Testis (tissue), 3 donors: ENCODE results near the gene KIFC3. TPM values are rescaled to one million over a fixed set of nuclear protein-coding genes. Genes with fewer than 3 reads are reported as not detected.

Experiments used
- DNase-seq: peaks from one replicate; pipeline ENCODE4 v3.0.0-alpha.2; 2019
- H3K27ac ChIP-seq, 2 donors: fragments of 200-600 bp; sonication (generic); one replicate each; pipeline ENCODE4 v1.5.1; 2019
- H3K27me3 ChIP-seq: fragments of 200-600 bp; sonication (generic); one replicate; pipeline ENCODE4 v1.5.1; 2019
- H3K36me3 ChIP-seq: fragments of 200-600 bp; sonication (generic); one replicate; pipeline ENCODE4 v1.5.1; 2017; ENCODE audit warnings: low read depth; ENCODE audit errors: missing control alignments
- H3K4me1 ChIP-seq: fragments of 200-600 bp; sonication (generic); one replicate; pipeline ENCODE4 v1.5.1; 2019
- H3K4me3 ChIP-seq, 2 donors: fragments of 200-600 bp; sonication (generic); one replicate each; pipeline ENCODE4 v1.5.1; 2017 to 2019
- H3K9me3 ChIP-seq: fragments of 200-600 bp; sonication (generic); one replicate; pipeline ENCODE4 v1.5.1; 2017
- CTCF ChIP-seq, 3 experiments: fragments of 450-650 bp in 2 of 3; fragments of 200-600 bp in 1 of 3; sonication (generic) in 1 of 3; IDR thresholded peaks; one replicate each; pipeline ENCODE4 v1.5.1; 2016 to 2019; ENCODE audit warnings: antibody characterized with exemption in 3 of 3, mild to moderate bottlenecking in 2 of 3, moderate library complexity in 1 of 3
- POLR2A ChIP-seq: fragments of 450-650 bp; IDR thresholded peaks from one replicate; pipeline ENCODE4 v1.6.1; 2017; ENCODE audit warnings: antibody characterized with exemption, mild to moderate bottlenecking, moderate library complexity
- WGBS, 2 donors: methylation state at CpG; one replicate each; pipeline ENCODE4 v1.1.5; 2018; 5-methylcytosine and 5-hydroxymethylcytosine counted together
- intact Hi-C: fragments of 100-400 bp; cut with DNase I; formaldehyde crosslinking; loops from one replicate; pipeline ENCODE4 v1.15.1; 2023; ENCODE audit warnings: low total_unique reads
- polyA plus RNA-seq: library from polyadenylated mRNA; stranded (reverse); fragments of 350-450 nt; fragmentation: Illumina TruSeq; extraction: RNeasy Lipid Tissue Mini Kit (QIAGEN cat#74804); gene quantifications from one replicate; pipeline ENCODE4 v1.2.3, GENCODE V29; 2014; ENCODE audit warnings: low read depth, low replicate concordance; ENCODE audit not compliant: insufficient read depth
- total RNA-seq, 2 donors: library from RNA; depleted of rRNA; stranded (reverse); fragments of >200 nt; gene quantifications; one replicate each; pipeline ENCODE4 v1.2.3, GENCODE V29; 2016

The KIFC3 gene
- total and polyA plus RNA-seq, 3 donors from 2014 or later = 105 to 185 (median 137) TPM

GRCh38 chr16:57778658-57779057, 23.6 kb downstream of the KIFC3 start:
- Histone ChIP-seq H3K36me3 (no peaks in the 10 kb centered on the region), H3K27ac (no peak overlapping the region), H3K4me1 (no peaks in the 10 kb centered on the region), H3K4me3 (no peak overlapping the region), H3K27me3 (no peaks in the 10 kb centered on the region), H3K9me3 (no peaks in the 10 kb centered on the region)
- intact Hi-C loops = no loop called here
- 93 to 96% methylated on average over 5 of the region's 5 CpGs for WGBS, 2 donors
- DNase-seq = no peak
- TF ChIP-seq POLR2A = no peak
- no peak for TF ChIP-seq CTCF (IDR thresholded peaks at IDR 0.05)

- Histone ChIP-seq H3K9me3 (no peaks in the 10 kb centered on the region), H3K4me1 (no peaks in the 10 kb centered on the region), H3K27me3 (no peaks in the 10 kb centered on the region), H3K36me3 (no peaks in the 10 kb centered on the region), H3K4me3 (no peak overlapping the region), H3K27ac (no peak overlapping the region)
- 74 to 94% methylated on average over 4 to 22 of the region's 23 CpGs for WGBS, 2 donors
- intact Hi-C loops = no loop called here
- no peak for DNase-seq
- TF ChIP-seq POLR2A = no peak
- TF ChIP-seq CTCF (IDR thresholded peaks at IDR 0.05) = no peak
Observed at GRCh38 chr16:57775661-57776469, 26.4 kb downstream of the KIFC3 start.

DNA sequence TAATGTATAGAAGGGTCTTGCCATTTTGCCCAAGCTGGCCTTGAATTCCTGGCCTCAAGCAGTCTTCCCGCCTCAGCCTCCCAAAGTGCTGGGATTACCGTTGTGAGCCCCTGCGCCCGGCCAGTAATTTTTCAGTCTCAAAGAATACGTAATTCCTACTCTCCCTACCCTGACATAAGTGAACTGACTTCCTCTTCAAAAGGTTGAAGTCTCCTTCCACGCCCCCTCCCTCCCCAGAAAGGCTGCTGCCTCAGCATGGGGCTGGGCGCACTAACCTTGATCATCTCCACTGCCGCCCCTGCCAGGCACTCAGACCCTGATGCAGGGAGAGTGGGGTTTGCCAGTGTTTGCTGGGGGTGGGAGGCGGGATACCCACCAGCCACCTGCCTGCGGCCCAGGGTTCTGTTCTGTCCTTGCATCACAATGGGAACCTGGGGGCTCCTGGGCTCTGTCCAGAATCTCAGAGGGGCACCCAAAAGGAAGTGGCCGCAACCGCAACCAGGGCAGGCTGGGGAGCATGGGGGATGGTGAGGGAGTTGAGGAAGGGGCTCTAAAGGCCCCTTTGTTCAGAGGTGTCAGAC, 27.5 kb downstream of the KIFC3 start:
- WGBS, 2 donors = 93 to 97% methylated on average over 8 to 12 of the region's 12 CpGs

GRCh38 chr16:57773655-57774295, 28.5 kb downstream of the KIFC3 start:
- Histone ChIP-seq H3K27me3 (no peaks in the 10 kb centered on the region), H3K4me1 (no peaks in the 10 kb centered on the region), H3K4me3 (no peak overlapping the region), H3K27ac (no peak overlapping the region), H3K36me3 (no peaks in the 10 kb centered on the region), H3K9me3 (no peaks in the 10 kb centered on the region)
- 82 to 85% methylated on average over 11 of the region's 11 CpGs for WGBS, 2 donors
- intact Hi-C loops = no loop called here
- no peak for DNase-seq
- TF ChIP-seq POLR2A (no peak), CTCF (IDR thresholded peaks at IDR 0.05) (no peak)

More for the DNA sequence above, 27.5 kb downstream of the KIFC3 start:
- intact Hi-C loops = no loop called here
- H3K36me3 ChIP-seq = no peaks in the 10 kb centered on the region
- no peak overlapping the region for H3K27ac ChIP-seq
- no peaks in the 10 kb centered on the region for H3K27me3 ChIP-seq
- DNase-seq = no peak
- H3K4me3 ChIP-seq = no peak overlapping the region
- H3K4me1 ChIP-seq = no peaks in the 10 kb centered on the region
- no peaks in the 10 kb centered on the region for H3K9me3 ChIP-seq
- TF ChIP-seq CTCF (IDR thresholded peaks at IDR 0.05) (no peak), POLR2A (no peak)
